22Rv1 (cell line): ENCODE results near the gene GNG7.

ENCODE experiments used
- H3K27ac ChIP-seq: fragments of 450-650 bp; 2 replicates; pipeline ENCODE4 v1.5.1; 2017
- CTCF ChIP-seq: fragments of 450-650 bp; IDR thresholded peaks from 2 replicates; pipeline ENCODE4 v1.5.1; 2017; ENCODE audit warnings: mild to moderate bottlenecking
- ZFX ChIP-seq: fragments of 450-650 bp; IDR thresholded peaks from 2 replicates; pipeline ENCODE4 v1.6.1; 2017; ENCODE audit warnings: antibody characterized with exemption, borderline replicate concordance

Gene GNG7

GRCh38 chr19:2739602-2740313 lies 37.3 kb upstream of the GNG7 start, which contains the start of gene SLC39A3:
SLC39A3 (minus strand) TSS chr19:2740017; CDS start chr19:2737257, 2,760 bp downstream.
- peak within 1 kb of the TSS; percentile 42 for H3K27ac ChIP-seq

GRCh38 chr19:2736550-2737190 lies 34.2 kb upstream of the GNG7 start:
- H3K27ac ChIP-seq, result no peak overlapping the region
- TF ChIP-seq CTCF (no peak), ZFX (no peak)

More at GRCh38 chr19:2739602-2740313, 37.3 kb upstream of the GNG7 start, which contains the start of gene SLC39A3:
- TF ChIP-seq CTCF, result 0 out of 2 replicates have a peak, but pooled peaks have one; percentile 2
- no peak for TF ChIP-seq ZFX

- no peak overlapping the region for H3K27ac ChIP-seq
- TF ChIP-seq ZFX, result no peak
- TF ChIP-seq CTCF, result no peak
Measured at GRCh38 chr19:2735374-2735773, 32.9 kb upstream of the GNG7 start.

GRCh38 chr19:2734589-2735288 lies 32.2 kb upstream of the GNG7 start:
- H3K27ac ChIP-seq, result no peak overlapping the region
- TF ChIP-seq ZFX, result no peak

GRCh38 chr19:2733930-2734588 lies 31.6 kb upstream of the GNG7 start:
- TF ChIP-seq ZFX (no peak), CTCF (no peak)
- no peak overlapping the region for H3K27ac ChIP-seq

GRCh38 chr19:2732883-2733282 lies 30.4 kb upstream of the GNG7 start:
- H3K27ac ChIP-seq, result no peak overlapping the region
- TF ChIP-seq CTCF (no peak), ZFX (no peak)

- no peak overlapping the region for H3K27ac ChIP-seq
- TF ChIP-seq CTCF, result no peak
- TF ChIP-seq ZFX, result no peak
Measured at GRCh38 chr19:2732157-2732725, 29.7 kb upstream of the GNG7 start.
